ENCODE results near the gene IGFBP5.

The IGFBP5 gene

DNA sequence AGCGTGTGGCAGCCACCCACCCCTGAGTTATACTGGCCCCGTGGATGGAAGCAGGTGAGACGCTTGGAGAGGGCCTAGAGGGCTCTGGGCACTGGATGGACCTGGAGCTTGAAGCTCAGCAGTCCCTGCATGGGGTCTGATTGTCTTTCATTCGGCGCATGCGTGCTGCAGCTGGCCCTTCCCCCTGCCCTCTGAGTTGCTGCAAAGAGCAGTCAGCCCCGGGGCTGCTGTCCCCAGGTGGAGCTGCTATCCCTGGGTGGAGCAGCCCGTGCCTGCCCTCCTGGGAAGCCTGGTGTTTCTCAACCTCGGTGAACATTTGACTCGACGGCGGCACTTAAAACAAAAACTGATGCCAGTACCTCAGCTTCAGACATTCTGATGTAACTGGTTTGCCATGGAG lies 29.6 kb downstream of the IGFBP5 start:
- no peak for DNase-seq (ENCODE audit: low read depth in 2 of 2)

DNA sequence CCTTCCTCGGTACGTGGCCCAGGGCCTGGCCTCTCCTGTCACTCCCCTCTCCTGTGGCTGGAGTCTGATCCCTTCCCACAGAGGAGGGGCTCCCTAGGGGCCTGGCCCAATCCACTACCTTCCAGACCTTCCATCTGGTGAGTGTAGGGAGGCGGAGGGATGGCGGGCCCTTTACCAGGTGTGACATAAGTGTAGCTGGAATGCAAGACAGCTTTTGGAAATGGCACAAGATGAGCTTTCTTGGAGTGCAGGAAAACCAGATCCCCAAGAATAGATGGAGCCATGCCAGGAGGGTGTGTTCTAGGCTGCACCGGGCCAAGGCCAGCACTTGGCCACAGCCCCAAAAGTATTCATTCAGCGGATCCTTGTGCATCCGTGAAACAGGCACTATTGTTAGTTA lies 30.1 kb downstream of the IGFBP5 start:
- no peak for DNase-seq (ENCODE audit: low read depth in 2 of 2)

GRCh38 chr2:216664593-216665034 lies 30.7 kb downstream of the IGFBP5 start:
- no peak for DNase-seq (ENCODE audit: low read depth in 2 of 2)

- no peak for DNase-seq (ENCODE audit: low read depth in 2 of 2)
Measured at GRCh38 chr2:216663846-216664245, 31.5 kb downstream of the IGFBP5 start.

DNA sequence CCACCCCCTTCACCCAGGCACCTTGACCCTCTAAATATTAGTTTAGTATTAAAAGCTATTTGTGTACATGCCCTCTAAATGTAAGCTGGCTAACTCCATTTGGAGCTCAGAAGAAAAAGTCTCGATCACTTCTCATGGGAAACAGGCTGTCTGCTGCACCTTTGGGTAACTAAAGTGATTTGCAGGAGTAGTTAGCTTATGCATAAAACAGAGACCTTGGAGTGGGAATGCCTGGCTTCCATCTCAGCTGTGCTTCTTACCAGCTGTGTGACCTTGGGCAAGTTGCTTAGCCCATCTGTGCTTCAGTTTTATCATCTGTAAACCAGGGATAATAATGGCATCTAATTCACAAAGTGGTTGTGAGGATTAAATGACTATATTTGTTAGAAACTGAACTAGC lies 32.2 kb downstream of the IGFBP5 start:
- no peak for DNase-seq (ENCODE audit: low read depth in 2 of 2)

- DNase-seq (ENCODE audit: low read depth in 2 of 2): no peak
Measured at GRCh38 chr2:216661639-216662375, 33.5 kb downstream of the IGFBP5 start.

DNA sequence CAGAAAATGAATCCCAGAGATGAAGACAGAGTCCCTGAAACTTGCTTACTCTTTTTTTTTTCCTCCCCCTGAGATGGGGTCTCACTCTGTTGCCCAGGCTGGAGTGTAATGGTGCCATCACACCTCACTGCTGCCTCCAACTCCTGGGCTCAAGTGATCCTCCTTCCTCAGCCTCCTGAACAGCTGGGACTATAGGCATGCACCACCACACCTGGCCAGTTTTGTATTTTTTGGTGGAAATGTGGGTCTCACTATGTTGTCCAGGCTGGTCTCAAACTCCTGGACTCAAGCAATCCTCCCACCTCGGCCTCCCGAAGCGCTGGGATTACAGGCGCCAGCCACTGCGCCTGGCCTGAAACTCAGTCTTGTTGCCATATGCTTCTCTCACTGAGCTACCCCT lies 34.3 kb downstream of the IGFBP5 start:
- DNase-seq (ENCODE audit: low read depth in 2 of 2): no peak

DNA sequence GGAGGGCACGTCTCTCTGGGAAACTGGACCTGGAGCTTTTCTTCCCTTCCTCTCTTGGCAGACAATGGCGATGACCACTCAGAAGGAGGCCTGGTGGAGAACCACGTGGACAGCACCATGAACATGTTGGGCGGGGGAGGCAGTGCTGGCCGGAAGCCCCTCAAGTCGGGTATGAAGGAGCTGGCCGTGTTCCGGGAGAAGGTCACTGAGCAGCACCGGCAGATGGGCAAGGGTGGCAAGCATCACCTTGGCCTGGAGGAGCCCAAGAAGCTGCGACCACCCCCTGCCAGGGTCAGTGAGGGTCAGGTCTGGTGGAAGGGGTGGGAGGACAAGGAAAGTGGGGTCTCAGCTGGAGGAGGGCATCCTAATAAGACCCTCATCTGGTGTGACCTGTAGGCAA lies 34.9 kb downstream of the IGFBP5 start:
- DNase-seq (ENCODE audit: low read depth in 2 of 2): no peak

- no peak for DNase-seq (ENCODE audit: low read depth in 2 of 2)
Measured at GRCh38 chr2:216659276-216659675, 36.1 kb downstream of the IGFBP5 start.

DNA sequence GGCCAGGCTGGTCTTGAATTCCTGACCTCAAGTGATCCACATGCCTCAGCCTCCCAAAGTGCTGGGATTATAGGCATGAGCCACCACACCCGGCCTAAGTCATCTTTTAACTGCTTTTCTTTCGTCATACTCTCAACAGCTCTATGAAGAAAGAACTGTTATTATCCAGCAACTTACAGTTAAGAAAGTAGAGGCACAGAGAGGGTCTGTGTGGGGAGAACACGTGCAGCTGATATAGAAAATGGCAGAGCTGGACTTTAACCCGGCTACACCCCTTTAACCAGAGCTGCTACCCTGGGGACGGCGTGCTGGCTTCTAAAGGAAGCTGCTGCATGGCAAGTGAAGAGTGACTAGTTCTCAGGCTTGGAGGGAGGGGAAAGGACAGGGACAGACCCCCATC lies 36.6 kb downstream of the IGFBP5 start:
- DNase-seq (ENCODE audit: low read depth in 2 of 2): no peak

DNA sequence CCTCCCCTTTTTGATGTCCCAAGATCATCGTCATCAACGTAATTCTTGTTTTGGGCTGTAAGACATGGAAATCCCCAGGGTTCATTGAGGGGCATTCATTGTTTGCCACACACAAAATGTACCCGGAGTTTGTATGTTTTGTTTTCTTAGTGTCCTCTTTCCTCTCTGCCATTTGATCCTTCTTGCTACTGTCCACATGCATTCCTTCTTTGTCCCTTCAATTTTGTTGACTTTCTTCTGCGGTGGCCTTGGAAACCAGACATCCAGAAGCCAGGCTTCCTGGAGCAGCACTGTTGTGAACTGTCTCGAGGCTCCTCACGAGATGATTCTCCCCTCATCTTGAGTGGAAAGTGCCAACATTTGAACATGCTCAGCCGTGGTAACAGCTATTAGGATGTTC lies 37.4 kb downstream of the IGFBP5 start:
- DNase-seq (ENCODE audit: low read depth in 2 of 2): no peak

DNA sequence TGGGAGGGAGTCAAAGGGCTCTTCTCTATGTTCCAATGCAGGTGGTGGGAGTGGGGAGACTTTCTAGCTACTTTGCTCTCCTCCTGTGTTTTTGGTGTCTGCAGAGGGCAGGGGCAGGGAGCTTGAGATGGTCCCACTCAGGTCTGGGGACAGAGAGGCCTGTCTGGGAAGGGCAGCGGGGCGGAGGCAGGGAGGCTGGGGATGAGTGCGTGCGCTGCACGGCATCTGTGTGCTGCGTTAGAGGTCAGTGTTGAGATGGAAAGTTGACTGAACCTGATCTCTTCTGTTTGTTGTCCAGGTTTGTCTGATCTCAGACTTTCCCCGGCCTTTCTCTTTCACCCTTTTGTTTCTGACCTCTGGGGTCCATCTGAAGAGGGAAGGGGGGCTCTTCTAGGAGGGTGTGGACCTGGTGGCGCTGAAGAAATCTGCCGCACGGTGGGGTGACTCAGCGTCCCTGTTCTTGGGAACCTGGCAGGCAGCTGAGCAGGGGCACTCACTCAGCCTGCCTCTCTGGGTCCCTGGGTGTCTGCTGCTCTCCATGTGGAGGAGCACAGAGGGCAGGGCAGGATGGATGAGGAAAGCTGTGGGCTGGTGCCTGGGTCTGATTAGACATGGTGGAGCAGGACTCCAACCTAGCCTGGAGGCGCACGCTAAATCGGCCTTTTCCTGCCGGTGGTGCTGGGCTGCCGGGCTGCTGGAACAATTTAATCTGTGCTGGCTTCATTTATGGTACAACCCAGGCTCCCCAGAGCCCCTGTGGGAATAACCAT lies 38.1 kb downstream of the IGFBP5 start:
- no peak for DNase-seq (ENCODE audit: low read depth in 2 of 2)

DNA sequence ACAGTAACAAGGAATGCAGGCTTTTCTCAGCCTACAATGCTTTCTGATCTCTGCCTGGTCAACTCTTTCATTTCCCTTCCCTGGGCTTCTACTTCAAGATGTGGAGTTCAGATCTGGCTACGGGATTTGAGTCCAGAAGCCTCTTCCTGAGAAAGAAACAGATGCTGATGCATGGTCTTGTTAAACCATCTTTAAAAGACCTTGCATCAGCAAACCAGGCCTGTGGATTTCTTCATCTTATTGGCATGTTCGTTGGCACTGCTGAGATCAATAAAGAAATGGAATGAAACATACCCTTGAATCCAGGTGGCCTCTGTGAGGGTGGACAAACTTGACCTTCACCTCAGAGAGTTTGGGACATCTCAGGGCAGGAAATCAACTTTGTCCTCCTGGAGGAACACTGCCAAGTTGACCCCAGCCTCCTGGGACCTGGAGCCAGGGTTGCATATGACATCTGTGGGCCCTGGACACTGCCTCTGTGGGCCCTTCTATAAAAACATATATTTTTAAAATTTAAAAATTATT lies 40.8 kb downstream of the IGFBP5 start:
- DNase-seq (ENCODE audit: low read depth in 2 of 2): no peak

DNA sequence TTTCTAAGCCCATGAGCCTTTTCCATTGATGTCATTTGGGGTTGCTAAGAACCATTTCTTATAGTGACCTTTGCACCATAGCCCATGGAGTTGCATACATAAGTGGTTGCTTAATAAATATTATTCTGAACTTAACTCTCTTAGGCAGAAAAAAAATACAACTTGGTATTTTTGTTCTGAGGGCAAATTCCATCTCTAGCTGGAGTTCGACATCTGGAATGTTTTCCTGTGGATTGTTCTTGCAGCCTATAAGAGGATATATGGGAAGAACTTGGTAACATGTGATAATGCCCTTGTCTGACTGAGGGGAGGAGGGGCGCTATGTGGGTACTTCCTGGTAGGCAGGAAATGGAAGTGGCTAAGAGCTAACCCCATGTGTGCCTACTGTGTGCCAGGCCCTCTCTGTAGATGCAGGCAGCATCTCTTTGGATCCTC lies 41.4 kb downstream of the IGFBP5 start:
- DNase-seq (ENCODE audit: low read depth in 2 of 2): no peak

DNA sequence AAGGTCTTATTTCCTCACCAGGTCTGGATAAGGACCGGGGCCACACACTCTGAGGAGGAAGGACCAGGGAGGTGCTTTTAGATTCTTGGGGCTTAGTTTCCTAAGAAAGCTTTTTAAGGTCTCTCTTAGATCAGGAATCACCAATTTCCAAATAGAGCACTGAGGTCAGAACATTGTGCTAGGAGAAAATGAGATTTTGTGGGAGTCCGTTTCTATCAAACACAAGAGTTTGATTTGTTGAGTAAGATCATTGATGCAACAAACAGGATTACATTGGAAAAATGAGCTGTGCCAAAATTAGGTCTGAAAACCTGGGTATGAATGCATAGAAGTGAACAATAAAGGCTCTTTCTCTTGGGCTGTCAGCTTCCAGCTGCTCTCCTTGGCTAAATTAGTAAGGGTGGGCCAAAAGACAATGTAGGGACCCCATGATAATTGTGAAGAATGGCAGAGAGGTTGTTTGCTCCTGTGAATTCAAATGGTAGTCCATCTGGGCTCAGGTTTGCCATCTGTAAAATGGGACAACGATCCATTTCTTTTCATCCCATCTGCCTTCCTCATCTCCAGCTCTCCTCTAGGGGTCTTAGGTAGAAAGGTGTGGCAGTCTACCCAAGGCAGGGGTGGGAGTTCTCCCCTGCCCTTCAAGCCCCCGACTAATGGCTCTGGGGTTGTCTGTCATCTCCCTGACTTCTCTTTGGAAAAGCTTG lies 42.1 kb downstream of the IGFBP5 start:
- no peak for DNase-seq (ENCODE audit: low read depth in 2 of 2)

DNA sequence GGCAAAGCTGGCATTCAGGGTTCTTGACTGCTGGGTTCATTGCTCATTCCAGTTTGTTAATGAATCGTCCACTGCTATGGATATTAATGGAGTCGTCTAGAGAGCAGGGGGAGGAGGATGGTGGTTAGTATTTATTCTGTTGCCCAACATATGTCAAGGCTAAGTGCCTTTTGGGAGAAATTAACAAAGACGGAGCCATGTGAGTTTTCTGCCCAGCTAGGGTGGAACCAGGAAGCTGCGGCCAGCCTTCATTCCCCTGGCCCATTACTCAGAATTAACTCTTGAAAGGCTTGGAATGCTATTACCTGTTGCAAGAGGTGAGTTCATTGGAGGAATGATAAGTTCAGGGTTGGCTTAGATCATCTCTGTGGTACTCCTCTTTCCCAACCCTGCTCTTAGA lies 42.8 kb downstream of the IGFBP5 start:
- DNase-seq (ENCODE audit: low read depth in 2 of 2): no peak

GRCh38 chr2:216651351-216651881 lies 43.9 kb downstream of the IGFBP5 start:
- no peak for DNase-seq (ENCODE audit: low read depth in 2 of 2)

DNA sequence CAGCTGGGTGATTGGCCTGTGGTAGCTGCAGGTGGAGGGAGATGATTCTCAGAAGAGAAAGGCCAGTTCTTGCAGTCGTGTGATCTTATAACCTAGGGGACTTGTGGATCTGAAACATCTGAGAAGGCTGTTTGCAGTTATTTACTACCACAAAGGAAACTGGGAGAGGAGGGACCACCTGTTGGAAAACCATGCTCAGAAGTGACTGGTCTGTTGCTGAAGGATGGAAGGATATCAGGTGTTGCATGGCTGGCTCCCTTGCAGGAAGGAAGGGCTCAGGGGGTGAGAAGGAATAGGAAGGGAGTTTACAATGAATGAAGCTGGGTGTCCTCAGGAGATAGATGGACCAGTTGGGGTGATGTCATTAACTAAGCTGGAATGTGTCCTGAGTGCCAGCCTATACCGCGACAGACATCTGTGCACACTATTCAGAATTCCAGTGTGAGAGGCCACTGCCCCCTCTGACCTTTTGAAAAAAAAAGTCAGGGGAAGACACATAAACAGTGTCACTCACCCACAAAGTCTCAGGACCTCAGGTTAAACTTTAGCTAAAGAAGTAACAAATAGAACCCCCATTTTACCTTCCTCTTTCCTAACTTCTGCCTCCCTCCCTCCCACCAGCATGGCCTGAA lies 44.6 kb downstream of the IGFBP5 start:
- no peak for DNase-seq (ENCODE audit: low read depth in 2 of 2)

- DNase-seq (ENCODE audit: low read depth in 2 of 2): no peak
Measured at GRCh38 chr2:216649574-216649973, 45.8 kb downstream of the IGFBP5 start.

- no peak for DNase-seq (ENCODE audit: low read depth in 2 of 2)
Measured at GRCh38 chr2:216648105-216648504, 47.2 kb downstream of the IGFBP5 start.

DNA sequence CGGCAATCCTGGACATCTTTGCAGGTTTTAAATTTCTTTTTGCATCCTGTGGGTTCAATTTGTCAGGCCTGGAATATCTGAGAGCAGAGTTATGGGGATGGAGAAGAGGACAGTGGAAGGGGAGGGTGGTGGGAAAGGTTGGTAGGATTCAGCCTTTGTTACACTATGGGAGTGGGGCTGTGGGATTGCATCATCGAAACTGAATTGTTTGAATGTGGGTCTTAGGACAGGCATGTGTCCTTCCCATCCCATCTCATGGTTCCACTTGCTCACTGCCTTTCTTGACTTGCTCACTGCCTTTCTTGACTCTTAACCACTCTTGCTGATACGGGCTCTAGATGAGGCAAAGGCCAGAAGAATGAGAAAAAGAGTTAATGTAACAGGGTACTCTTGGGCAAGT lies 49.2 kb downstream of the IGFBP5 start:
- DNase-seq (ENCODE audit: low read depth in 2 of 2): no peak

- no peak for DNase-seq (ENCODE audit: low read depth in 2 of 2)
Measured at GRCh38 chr2:216645636-216645950, 49.8 kb downstream of the IGFBP5 start.
